Hepatocyte (in vitro differentiated cells): ENCODE measurements around the gene MYO1A.

Source experiments
- CTCF ChIP-seq: fragments of 200-600 bp; sonication (generic); IDR thresholded peaks from 2 replicates; pipeline ENCODE4 v1.5.1; 2016; ENCODE audit warnings: antibody characterized with exemption, mild to moderate bottlenecking; ENCODE audit not compliant: poor library complexity
- EZH2 ChIP-seq: fragments of 200-600 bp; sonication (generic); IDR thresholded peaks from 2 replicates; pipeline ENCODE4 v1.6.1; 2016; ENCODE audit warnings: antibody characterized with exemption, mild to moderate bottlenecking, borderline replicate concordance

GRCh38 chr12:57019983-57020719, 29.8 kb downstream of the MYO1A start:
- no peak for TF ChIP-seq EZH2
- TF ChIP-seq CTCF, result no peak
